Neural cell (in vitro differentiated cells): ENCODE data around the gene SAG. TPM values are rescaled to one million over a fixed set of nuclear protein-coding genes. Genes with fewer than 3 reads are reported as not detected.

Experiments used
- H2AFZ ChIP-seq: fragments of 200-600, 300-800 bp; sonication (generic), shearing (Covaris generic); 2 replicates; pipeline ENCODE4 v1.6.0; 2014; ENCODE audit warnings: low read depth, mild to moderate bottlenecking, antibody characterized with exemption, low read length, moderate library complexity
- H3F3A ChIP-seq: fragments of 200-600 bp; shearing (Covaris generic); 2 replicates; pipeline ENCODE4 v1.6.1; 2016; ENCODE audit warnings: mild to moderate bottlenecking, moderate library complexity, mixed read lengths, antibody characterized with exemption, low read length; ENCODE audit not compliant: insufficient read depth, poor library complexity, severe bottlenecking
- H3K27ac ChIP-seq: fragments of 200-600, 300-800 bp; sonication (generic), shearing (Covaris generic); 2 replicates; pipeline ENCODE4 v1.5.1; 2014; ENCODE audit warnings: mild to moderate bottlenecking, low read length, moderate library complexity
- H3K27me3 ChIP-seq: fragments of 300-800, 200-600 bp; sonication (generic), shearing (Covaris generic); 2 replicates; pipeline ENCODE4 v1.6.0; 2014; ENCODE audit warnings: mild to moderate bottlenecking, low read depth, low read length, moderate library complexity; ENCODE audit not compliant: insufficient read depth
- H3K36me3 ChIP-seq: fragments of 300-800, 200-600 bp; sonication (generic), shearing (Covaris generic); 2 replicates; pipeline ENCODE4 v1.5.1; 2014; ENCODE audit warnings: mild to moderate bottlenecking, antibody characterized with exemption, low read length, moderate library complexity; ENCODE audit not compliant: insufficient read depth
- H3K4me2 ChIP-seq: fragments of 300-800, 200-600 bp; sonication (generic), shearing (Covaris generic); 2 replicates; pipeline ENCODE4 v1.6.0; 2014; ENCODE audit warnings: mild to moderate bottlenecking, low read length
- H3K4me3 ChIP-seq: fragments of 300-800, 200-600 bp; sonication (generic), shearing (Covaris generic); 2 replicates; pipeline ENCODE4 v1.5.1; 2014; ENCODE audit warnings: mild to moderate bottlenecking, low read length, moderate library complexity
- H3K79me2 ChIP-seq: fragments of 200-600 bp; shearing (Covaris generic); replicated peaks from 2 replicates; pipeline ENCODE4 v1.6.0; 2014; ENCODE audit warnings: mild to moderate bottlenecking, low read length, moderate library complexity; ENCODE audit not compliant: insufficient read depth
- H3K9ac ChIP-seq: fragments of 300-800, 200-600 bp; sonication (generic), shearing (Covaris generic); 2 replicates; pipeline ENCODE4 v1.6.1; 2016; ENCODE audit warnings: mild to moderate bottlenecking, low read length, mixed read lengths
- H3K9me2 ChIP-seq: fragments of 200-600 bp; shearing (Covaris generic); 2 replicates; pipeline ENCODE4 v1.6.1; 2016; ENCODE audit warnings: mild to moderate bottlenecking, low read length, mixed read lengths; ENCODE audit not compliant: insufficient read depth
- H3K9me3 ChIP-seq: fragments of 200-600, 300-800 bp; sonication (generic), shearing (Covaris generic); 2 replicates; pipeline ENCODE4 v1.6.1; 2016; ENCODE audit warnings: mild to moderate bottlenecking, mixed run types, low read length, moderate library complexity, mixed read lengths
- H4K20me1 ChIP-seq: fragments of 200-600 bp; shearing (Covaris generic); 2 replicates; pipeline ENCODE4 v1.6.1; 2016; ENCODE audit warnings: mild to moderate bottlenecking, mixed run types; ENCODE audit not compliant: insufficient read depth
- EP300 ChIP-seq: fragments of 450-650 bp; conservative IDR thresholded peaks from 2 replicates; pipeline ENCODE4 v1.6.1; 2014; ENCODE audit warnings: antibody characterized with exemption, mild to moderate bottlenecking, moderate library complexity; ENCODE audit not compliant: poor library complexity, severe bottlenecking
- EZH2 ChIP-seq: fragments of 200-600, 300-800 bp; shearing (Covaris generic), sonication (generic); IDR thresholded peaks from 2 replicates; pipeline ENCODE4 v1.6.1; 2014; ENCODE audit warnings: antibody characterized with exemption, low read length, borderline replicate concordance, mild to moderate bottlenecking; ENCODE audit not compliant: insufficient read depth, poor library complexity, severe bottlenecking
- MXI1 ChIP-seq: fragments of 450-650 bp; conservative IDR thresholded peaks from 2 replicates; pipeline ENCODE4 v1.6.1; 2014; ENCODE audit warnings: antibody characterized with exemption, mild to moderate bottlenecking; ENCODE audit not compliant: poor library complexity, severe bottlenecking
- POLR2AphosphoS5 ChIP-seq: IDR thresholded peaks from 2 replicates; pipeline ENCODE4 v1.6.1; 2012
- RAD21 ChIP-seq: fragments of 450-650 bp; conservative IDR thresholded peaks from 2 replicates; pipeline ENCODE4 v1.6.1; 2014; ENCODE audit warnings: antibody characterized with exemption, mild to moderate bottlenecking, moderate library complexity
- REST ChIP-seq: IDR thresholded peaks from 2 replicates; pipeline ENCODE4 v1.6.1; 2012; ENCODE audit warnings: borderline replicate concordance
- SMC3 ChIP-seq: fragments of 450-650 bp; conservative IDR thresholded peaks from 2 replicates; pipeline ENCODE4 v1.6.1; 2014; ENCODE audit warnings: antibody characterized with exemption, mild to moderate bottlenecking, moderate library complexity; ENCODE audit not compliant: poor library complexity
- TAF1 ChIP-seq: IDR thresholded peaks from 2 replicates; pipeline ENCODE4 v1.6.1; 2012; ENCODE audit warnings: low read depth
- polyA plus RNA-seq: library from polyadenylated mRNA; depleted of rRNA; stranded (reverse); fragments of >200 nt; gene quantifications from 2 replicates; pipeline ENCODE4 v1.2.3, GENCODE V29; 2014
- TF ChIP-seq, protein P1 (sequence below): fragments of 450-650 bp; IDR thresholded peaks from 2 replicates; pipeline ENCODE4 v1.5.1; 2014; ENCODE audit warnings: antibody characterized with exemption, mild to moderate bottlenecking, moderate library complexity; ENCODE audit not compliant: poor library complexity, severe bottlenecking

SAG gene
- polyA plus RNA-seq, 1 donor from 2014 or later, result not detected

DNA sequence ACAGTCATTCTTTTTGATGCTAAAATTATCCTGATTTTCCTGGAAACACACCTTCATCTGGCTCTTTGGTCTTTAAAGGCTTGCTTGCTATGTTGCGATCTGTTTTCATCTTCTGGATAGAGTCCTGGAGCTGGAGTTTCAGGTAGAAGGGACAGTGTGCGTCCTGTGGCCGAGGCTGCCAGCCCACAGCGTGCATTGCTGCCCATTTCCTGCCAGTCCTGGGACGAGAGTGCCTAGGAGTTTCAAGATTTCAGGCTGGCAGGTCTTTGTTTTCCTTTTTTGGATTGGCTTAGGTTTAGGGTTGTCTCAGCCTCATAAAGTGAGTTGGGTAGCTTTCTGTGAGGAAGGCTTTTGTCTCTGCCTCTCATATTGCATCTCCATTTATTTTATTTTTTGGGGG is 61.1 kb downstream of the SAG start:
- Histone ChIP-seq H3K36me3 (no peaks in the 10 kb centered on the region), H3K4me2 (no peak overlapping the region), H3K9ac (no peak overlapping the region), H3F3A (no peaks in the 10 kb centered on the region), H4K20me1 (no peaks in the 10 kb centered on the region), H3K9me2 (no peaks in the 10 kb centered on the region), H3K27ac (no peak overlapping the region), H3K9me3 (no peaks in the 10 kb centered on the region), H3K27me3 (no peaks in the 10 kb centered on the region), H3K4me3 (no peak overlapping the region), H3K79me2 (no peaks in the 10 kb centered on the region), H2AFZ (no peak overlapping the region)
- TF ChIP-seq MXI1 (no peak), SMC3 (no peak), EP300 (no peak), REST (no peak), EZH2 (no peak), POLR2AphosphoS5 (no peak), TAF1 (no peak), RAD21 (no peak)
- TF ChIP-seq, protein P1, sequence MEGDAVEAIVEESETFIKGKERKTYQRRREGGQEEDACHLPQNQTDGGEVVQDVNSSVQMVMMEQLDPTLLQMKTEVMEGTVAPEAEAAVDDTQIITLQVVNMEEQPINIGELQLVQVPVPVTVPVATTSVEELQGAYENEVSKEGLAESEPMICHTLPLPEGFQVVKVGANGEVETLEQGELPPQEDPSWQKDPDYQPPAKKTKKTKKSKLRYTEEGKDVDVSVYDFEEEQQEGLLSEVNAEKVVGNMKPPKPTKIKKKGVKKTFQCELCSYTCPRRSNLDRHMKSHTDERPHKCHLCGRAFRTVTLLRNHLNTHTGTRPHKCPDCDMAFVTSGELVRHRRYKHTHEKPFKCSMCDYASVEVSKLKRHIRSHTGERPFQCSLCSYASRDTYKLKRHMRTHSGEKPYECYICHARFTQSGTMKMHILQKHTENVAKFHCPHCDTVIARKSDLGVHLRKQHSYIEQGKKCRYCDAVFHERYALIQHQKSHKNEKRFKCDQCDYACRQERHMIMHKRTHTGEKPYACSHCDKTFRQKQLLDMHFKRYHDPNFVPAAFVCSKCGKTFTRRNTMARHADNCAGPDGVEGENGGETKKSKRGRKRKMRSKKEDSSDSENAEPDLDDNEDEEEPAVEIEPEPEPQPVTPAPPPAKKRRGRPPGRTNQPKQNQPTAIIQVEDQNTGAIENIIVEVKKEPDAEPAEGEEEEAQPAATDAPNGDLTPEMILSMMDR, result no peak

DNA sequence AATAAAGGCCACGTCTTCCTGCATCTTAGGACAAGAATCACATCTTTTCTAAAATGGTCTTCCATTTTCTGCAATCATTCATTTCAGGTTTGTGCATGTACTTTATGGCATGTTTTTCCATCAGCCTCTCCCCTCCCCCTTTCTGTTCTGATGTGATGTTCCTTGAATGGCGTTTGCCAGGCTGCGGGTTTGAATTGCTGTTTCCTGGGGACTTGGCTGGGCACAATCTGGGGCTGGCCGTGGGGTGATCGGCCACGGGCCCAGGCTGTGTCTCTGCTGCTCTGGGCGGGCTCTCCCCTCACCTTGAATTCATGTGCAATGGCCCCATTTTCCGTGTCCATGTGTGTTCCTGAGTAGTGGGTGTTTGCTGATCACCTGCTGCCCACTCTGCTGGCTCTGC is 61.8 kb downstream of the SAG start:
- no peak overlapping the region for H3K27ac ChIP-seq
- H3K79me2 ChIP-seq, result no peaks in the 10 kb centered on the region
- H2AFZ ChIP-seq, result no peak overlapping the region
- no peaks in the 10 kb centered on the region for H3F3A ChIP-seq
- no peak overlapping the region for H3K9ac ChIP-seq
- H3K4me3 ChIP-seq, result no peak overlapping the region
- H3K36me3 ChIP-seq, result no peaks in the 10 kb centered on the region
- no peak overlapping the region for H3K4me2 ChIP-seq
- H3K27me3 ChIP-seq, result no peaks in the 10 kb centered on the region
- TF ChIP-seq EP300 (no peak), MXI1 (no peak), RAD21 (no peak), EZH2 (no peak), SMC3 (no peak), TAF1 (no peak), REST (no peak), POLR2AphosphoS5 (no peak)
- TF ChIP-seq, protein P1, result no peak
- H4K20me1 ChIP-seq, result no peaks in the 10 kb centered on the region
- no peaks in the 10 kb centered on the region for H3K9me3 ChIP-seq
- no peaks in the 10 kb centered on the region for H3K9me2 ChIP-seq
